Type B pancreatic cell (in vitro differentiated cells): ENCODE results near the gene TREX2. TPM values are rescaled to one million over a fixed set of nuclear protein-coding genes. Genes with fewer than 3 reads are reported as not detected.

Experiments used
- DNase-seq: peaks from one replicate; pipeline ENCODE4 v3.0.0; 2021; ENCODE audit warnings: mixed read lengths; ENCODE audit not compliant: unreplicated experiment; ENCODE audit errors: extremely low spot score
- H3K27ac Mint-ChIP-seq: 2 replicates; pipeline ENCODE4 v1.8.0; 2021; ENCODE audit warnings: mild to moderate bottlenecking, mixed read lengths
- H3K27me3 Mint-ChIP-seq: 2 replicates; pipeline ENCODE4 v1.8.0; 2021; ENCODE audit warnings: mixed read lengths
- H3K36me3 Mint-ChIP-seq: 2 replicates; pipeline ENCODE4 v1.8.0; 2021; ENCODE audit warnings: mixed read lengths
- H3K4me1 Mint-ChIP-seq: one replicate; pipeline ENCODE4 v1.8.0; 2021; ENCODE audit warnings: mixed read lengths; ENCODE audit not compliant: unreplicated experiment
- H3K4me3 Mint-ChIP-seq: 2 replicates; pipeline ENCODE4 v1.8.0; 2021; ENCODE audit warnings: mild to moderate bottlenecking, mixed read lengths
- H3K9me3 Mint-ChIP-seq: 2 replicates; pipeline ENCODE4 v1.8.0; 2021; ENCODE audit warnings: mixed read lengths
- CTCF ChIP-seq: fragments of 200-600 bp; sonication (generic); conservative IDR thresholded peaks from 2 replicates; pipeline ENCODE4 v1.5.0; 2021; ENCODE audit warnings: antibody characterized with exemption, mild to moderate bottlenecking
- long read RNA-seq: library from polyadenylated mRNA; unstranded; transcript quantifications from one replicate; pipeline ENCODE4 v2.0.0, GENCODE V29; 2020
- total RNA-seq: library from RNA; stranded (reverse); gene quantifications from 2 replicates; pipeline ENCODE4 v1.2.1, GENCODE V29; 2021; ENCODE audit warnings: low replicate concordance

TREX2 gene
- 0.72 and 1.3 TPM in 2 replicates for total RNA-seq
- long read RNA-seq, partial matches to known transcripts: 13 of 16 reads
- long read RNA-seq, other reads (novel, unspliced or antisense): 3 of 16 reads

DNA sequence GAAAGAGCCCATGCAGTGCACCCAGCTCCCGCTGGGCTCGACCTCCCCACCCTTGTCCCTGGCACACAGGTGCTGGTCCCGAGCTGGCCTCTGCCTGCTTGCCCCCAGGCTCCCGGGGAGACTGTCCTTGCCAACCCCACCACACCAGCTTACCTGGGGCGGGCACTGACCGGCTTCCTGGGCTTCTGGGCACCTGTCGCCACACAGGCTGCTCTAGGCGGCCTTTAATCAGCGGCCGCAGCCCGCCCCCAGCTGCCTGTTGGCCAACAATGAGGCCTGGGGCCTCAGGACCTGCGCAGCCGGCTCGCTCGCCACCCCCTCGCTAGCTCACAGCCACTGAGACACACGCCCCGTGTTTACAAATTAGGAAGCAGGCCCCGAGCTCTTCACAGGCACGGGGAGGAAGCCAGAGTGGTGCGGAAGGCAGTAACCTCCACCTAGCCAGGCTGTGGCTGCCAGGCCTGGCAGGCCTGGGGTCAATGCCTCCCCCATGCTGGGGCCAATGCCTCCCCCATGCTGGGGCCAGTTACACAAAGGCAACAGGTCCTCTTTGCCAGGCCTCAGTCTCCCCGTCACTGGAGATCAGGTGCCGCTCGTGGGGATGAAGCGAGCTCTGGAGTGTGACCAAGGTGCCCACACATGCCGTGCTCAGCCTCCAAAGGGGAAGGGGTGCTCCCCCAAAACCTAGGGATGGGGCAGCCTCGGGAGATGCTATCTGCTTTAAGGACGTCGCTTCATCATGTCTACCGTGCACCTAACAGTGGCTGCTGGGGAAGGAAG, at the start of gene TREX2:
TREX2 (minus strand) TSS at position 201 of the 780 bp plus-strand sequence. CDS start 626 bp downstream, outside the sequence.
- H3K27me3 Mint-ChIP-seq: no peaks in the 10 kb centered on the region
- no peak for TF ChIP-seq CTCF
- no peaks in the 10 kb centered on the region for H3K9me3 Mint-ChIP-seq
- peaks cover 2% of the 10 kb centered on the region for H3K36me3 Mint-ChIP-seq
- H3K27ac Mint-ChIP-seq: no peak within 1 kb of the TSS
- DNase-seq: no peak
- no peaks in the 10 kb centered on the region for H3K4me1 Mint-ChIP-seq
- H3K4me3 Mint-ChIP-seq: no peak within 1 kb of the TSS

GRCh38 chrX:153495362-153495751, 49.5 kb upstream of the TREX2 start:
- no peak overlapping the region for H3K27ac Mint-ChIP-seq
- H3K36me3 Mint-ChIP-seq: peaks cover under 1% of the 10 kb centered on the region
- peak; percentile 12 for TF ChIP-seq CTCF
- no peaks in the 10 kb centered on the region for H3K9me3 Mint-ChIP-seq
- H3K27me3 Mint-ChIP-seq: no peaks in the 10 kb centered on the region
- peaks cover 5% of the 10 kb centered on the region for H3K4me1 Mint-ChIP-seq
- DNase-seq: no peak
- H3K4me3 Mint-ChIP-seq: peak overlapping the region; percentile 81

DNA sequence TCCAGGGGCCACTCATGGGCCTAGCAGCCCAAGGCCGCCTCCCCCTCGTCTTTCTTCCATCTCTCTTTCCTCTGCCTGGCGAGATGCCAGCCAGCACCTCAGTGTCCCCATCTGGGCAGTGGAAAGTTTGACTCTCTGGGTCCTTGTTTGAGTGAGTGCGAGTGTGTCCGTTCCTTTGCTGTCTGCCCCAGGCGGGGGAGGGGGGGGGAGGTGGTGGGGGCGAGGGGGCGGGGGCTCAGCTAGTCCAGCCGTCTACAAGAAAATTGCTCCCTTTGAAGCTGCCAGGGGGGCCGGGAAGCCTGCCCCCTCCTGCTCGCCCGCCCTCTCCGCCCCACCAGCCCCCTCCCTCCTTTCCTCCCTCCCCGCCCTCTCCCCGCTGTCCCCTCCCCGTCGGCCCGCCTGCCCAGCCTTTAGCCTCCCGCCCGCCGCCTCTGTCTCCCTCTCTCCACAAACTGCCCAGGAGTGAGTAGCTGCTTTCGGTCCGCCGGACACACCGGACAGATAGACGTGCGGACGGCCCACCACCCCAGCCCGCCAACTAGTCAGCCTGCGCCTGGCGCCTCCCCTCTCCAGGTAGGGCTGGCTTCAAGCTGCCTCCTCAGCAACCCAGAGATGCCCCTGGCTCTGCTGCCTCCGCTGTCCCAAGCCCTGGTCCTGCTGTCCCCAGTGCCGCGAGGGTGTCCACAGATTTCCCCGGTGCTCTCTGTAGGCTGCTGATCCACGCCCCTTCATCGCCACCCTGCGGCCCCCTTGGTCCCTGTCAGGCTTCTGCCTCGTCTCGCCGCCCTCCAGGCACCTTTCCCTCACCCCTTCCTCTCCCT, 48.9 kb upstream of the TREX2 start, which contains the start of gene BGN:
BGN (plus strand) TSS at position 440 of the 821 bp plus-strand sequence. CDS start 9,652 bp downstream, outside the sequence.
- no peak for DNase-seq
- H3K27ac Mint-ChIP-seq: no peak within 1 kb of the TSS
- H3K27me3 Mint-ChIP-seq: no peaks in the 10 kb centered on the region
- peak; percentile 58 for TF ChIP-seq CTCF
- peaks cover 5% of the 10 kb centered on the region for H3K4me1 Mint-ChIP-seq
- no peaks in the 10 kb centered on the region for H3K36me3 Mint-ChIP-seq
- peak within 1 kb of the TSS; percentile 81 for H3K4me3 Mint-ChIP-seq
- no peaks in the 10 kb centered on the region for H3K9me3 Mint-ChIP-seq

GRCh38 chrX:153494061-153494460, 48.2 kb upstream of the TREX2 start:
- no peaks in the 10 kb centered on the region for H3K9me3 Mint-ChIP-seq
- H3K27me3 Mint-ChIP-seq: no peaks in the 10 kb centered on the region
- H3K4me3 Mint-ChIP-seq: peak overlapping the region; percentile 31
- peaks cover 5% of the 10 kb centered on the region for H3K4me1 Mint-ChIP-seq
- no peak overlapping the region for H3K27ac Mint-ChIP-seq
- no peak for DNase-seq
- H3K36me3 Mint-ChIP-seq: no peaks in the 10 kb centered on the region
- no peak for TF ChIP-seq CTCF

GRCh38 chrX:153493085-153493484, 47.2 kb upstream of the TREX2 start:
- no peak for DNase-seq
- H3K4me1 Mint-ChIP-seq: peaks cover 5% of the 10 kb centered on the region
- no peaks in the 10 kb centered on the region for H3K9me3 Mint-ChIP-seq
- no peak overlapping the region for H3K4me3 Mint-ChIP-seq
- H3K27ac Mint-ChIP-seq: no peak overlapping the region
- H3K36me3 Mint-ChIP-seq: no peaks in the 10 kb centered on the region
- TF ChIP-seq CTCF: no peak
- H3K27me3 Mint-ChIP-seq: no peaks in the 10 kb centered on the region
